Bronchial epithelial cell (primary cell): ENCODE results near the gene PPP2R2B. TPM values are rescaled to one million over a fixed set of nuclear protein-coding genes. Genes with fewer than 3 reads are reported as not detected.
A peak's percentile ranks its signal among the peaks of the same experiment; 100 is the strongest.

ENCODE experiments used
- DNase-seq: peaks from one replicate; pipeline ENCODE4 v3.0.0-alpha.2; 2010; ENCODE audit warnings: low read depth
- FAIRE-seq: peaks from 2 replicates; lab custom pipeline; 2011; peaks lifted over from hg19 to GRCh38; lab: Jason Lieb, UNC
- H3K27me3 ChIP-seq: 2 replicates; pipeline ENCODE4 v1.5.1; 2011; ENCODE audit warnings: low read length; ENCODE audit not compliant: control insufficient read depth, insufficient read depth
- H3K36me3 ChIP-seq: 2 replicates; pipeline ENCODE4 v1.5.1; 2011; ENCODE audit warnings: low read length; ENCODE audit not compliant: control insufficient read depth, insufficient read depth
- H3K4me3 ChIP-seq: 2 replicates; pipeline ENCODE4 v1.5.1; 2011; ENCODE audit warnings: mild to moderate bottlenecking, low read depth, low read length, control low read depth
- total RNA-seq: library from RNA; depleted of rRNA; stranded (reverse); fragments of >200 nt; gene quantifications from 2 replicates; pipeline ENCODE4 v1.2.1, GENCODE V29; 2014
- TF ChIP-seq, protein P1 (sequence below): IDR thresholded peaks from 2 replicates; pipeline ENCODE4 v1.5.1; 2011; ENCODE audit warnings: mild to moderate bottlenecking, moderate library complexity, low read length, control low read depth, inconsistent platforms; ENCODE audit not compliant: insufficient read depth, severe bottlenecking

The PPP2R2B gene
- total RNA-seq, 1 donor from 2014 or later = under 0.01 TPM

DNA sequence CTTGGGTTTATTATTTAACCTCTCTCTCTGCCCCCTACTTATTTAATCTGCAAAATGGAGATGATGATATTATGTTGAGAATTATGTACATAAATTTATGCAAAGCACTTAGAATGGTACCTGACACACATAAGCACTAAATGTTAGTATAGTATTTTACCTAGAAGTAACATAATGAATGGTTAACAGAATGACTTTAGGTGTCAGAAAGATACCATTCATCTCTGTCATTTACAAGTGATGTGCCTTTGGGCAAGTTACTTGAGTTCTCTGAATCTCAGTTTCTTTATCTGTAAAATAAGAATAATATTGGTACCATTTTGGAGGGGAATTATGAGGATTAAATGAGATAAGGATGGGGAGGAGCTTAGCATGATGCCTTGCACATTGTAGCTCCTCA lies 159.4 kb downstream of the PPP2R2B start:
- Histone ChIP-seq H3K4me3 (no peak overlapping the region), H3K27me3 (peaks cover 1% of the 10 kb centered on the region), H3K36me3 (no peaks in the 10 kb centered on the region)
- DNase-seq (no peak), FAIRE-seq (no peak)
- TF ChIP-seq, protein P1, sequence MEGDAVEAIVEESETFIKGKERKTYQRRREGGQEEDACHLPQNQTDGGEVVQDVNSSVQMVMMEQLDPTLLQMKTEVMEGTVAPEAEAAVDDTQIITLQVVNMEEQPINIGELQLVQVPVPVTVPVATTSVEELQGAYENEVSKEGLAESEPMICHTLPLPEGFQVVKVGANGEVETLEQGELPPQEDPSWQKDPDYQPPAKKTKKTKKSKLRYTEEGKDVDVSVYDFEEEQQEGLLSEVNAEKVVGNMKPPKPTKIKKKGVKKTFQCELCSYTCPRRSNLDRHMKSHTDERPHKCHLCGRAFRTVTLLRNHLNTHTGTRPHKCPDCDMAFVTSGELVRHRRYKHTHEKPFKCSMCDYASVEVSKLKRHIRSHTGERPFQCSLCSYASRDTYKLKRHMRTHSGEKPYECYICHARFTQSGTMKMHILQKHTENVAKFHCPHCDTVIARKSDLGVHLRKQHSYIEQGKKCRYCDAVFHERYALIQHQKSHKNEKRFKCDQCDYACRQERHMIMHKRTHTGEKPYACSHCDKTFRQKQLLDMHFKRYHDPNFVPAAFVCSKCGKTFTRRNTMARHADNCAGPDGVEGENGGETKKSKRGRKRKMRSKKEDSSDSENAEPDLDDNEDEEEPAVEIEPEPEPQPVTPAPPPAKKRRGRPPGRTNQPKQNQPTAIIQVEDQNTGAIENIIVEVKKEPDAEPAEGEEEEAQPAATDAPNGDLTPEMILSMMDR = no peak

DNA sequence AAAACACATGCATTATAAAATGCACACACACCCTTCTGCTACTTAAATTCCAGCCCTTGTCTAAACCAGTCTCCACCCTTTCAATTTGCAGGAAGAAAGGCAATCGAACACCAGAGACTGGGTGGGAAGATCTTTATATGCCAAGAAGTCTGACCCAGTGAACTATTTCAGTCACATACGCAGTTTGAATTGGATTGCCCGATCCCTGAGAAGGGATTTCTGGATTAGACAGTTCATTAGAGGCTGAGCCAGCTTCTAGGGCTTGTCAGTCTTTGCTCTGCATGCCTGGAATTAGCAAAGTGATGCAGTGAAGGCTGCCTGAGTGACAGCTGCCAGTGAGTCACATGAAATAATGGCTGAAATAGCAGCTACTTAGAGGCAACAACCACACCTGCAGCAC lies 159.9 kb downstream of the PPP2R2B start:
- TF ChIP-seq, protein P1 = no peak
- DNase-seq = peak; percentile 17
- Histone ChIP-seq H3K4me3 (no peak overlapping the region), H3K36me3 (no peaks in the 10 kb centered on the region), H3K27me3 (peaks cover 1% of the 10 kb centered on the region)
- FAIRE-seq = no peak

DNA sequence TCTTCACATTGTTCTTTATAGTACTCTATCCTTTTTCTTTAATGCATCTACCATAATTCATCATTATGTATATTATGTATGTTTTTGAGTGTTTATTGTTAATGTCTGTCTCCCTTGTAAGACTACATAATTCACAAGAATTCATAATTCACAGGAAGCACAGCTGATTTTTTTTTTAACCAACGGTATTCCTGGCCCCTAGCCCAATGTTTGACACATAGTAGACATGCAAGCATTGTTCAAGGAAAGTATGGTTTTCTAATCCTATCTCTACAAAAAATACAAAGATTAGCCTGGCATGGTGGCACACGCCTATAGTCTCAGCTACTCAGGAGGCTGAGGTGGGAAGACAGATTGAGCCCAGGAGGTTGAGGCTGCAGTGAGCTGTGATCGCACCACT lies 160.6 kb downstream of the PPP2R2B start:
- DNase-seq = peak; percentile 26
- TF ChIP-seq, protein P1 = no peak
- H3K27me3 ChIP-seq = peaks cover 1% of the 10 kb centered on the region
- FAIRE-seq = no peak
- H3K4me3 ChIP-seq = no peak overlapping the region
- H3K36me3 ChIP-seq = no peaks in the 10 kb centered on the region

DNA sequence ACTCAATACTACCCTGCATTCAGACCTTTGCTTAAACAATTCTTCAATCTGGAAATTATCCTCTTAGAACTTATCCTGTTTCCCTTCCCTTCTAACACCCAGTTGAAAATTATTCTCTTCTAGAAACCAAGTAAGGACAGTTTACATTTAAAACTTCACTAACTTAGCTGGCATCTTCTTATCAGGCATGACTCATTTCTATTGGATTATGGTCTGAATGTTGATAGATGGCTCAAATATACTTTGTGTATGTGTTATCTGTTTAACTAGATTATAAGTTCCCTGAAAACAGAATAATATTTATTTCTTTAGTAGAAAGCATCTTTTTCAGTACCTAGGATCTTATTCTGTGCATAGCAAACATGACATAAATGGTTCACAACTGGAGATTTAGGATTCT lies 161.9 kb downstream of the PPP2R2B start:
- no peak for FAIRE-seq
- DNase-seq = peak; percentile 38
- peaks cover 1% of the 10 kb centered on the region for H3K27me3 ChIP-seq
- TF ChIP-seq, protein P1 = no peak
- no peak overlapping the region for H3K4me3 ChIP-seq
- no peaks in the 10 kb centered on the region for H3K36me3 ChIP-seq

DNA sequence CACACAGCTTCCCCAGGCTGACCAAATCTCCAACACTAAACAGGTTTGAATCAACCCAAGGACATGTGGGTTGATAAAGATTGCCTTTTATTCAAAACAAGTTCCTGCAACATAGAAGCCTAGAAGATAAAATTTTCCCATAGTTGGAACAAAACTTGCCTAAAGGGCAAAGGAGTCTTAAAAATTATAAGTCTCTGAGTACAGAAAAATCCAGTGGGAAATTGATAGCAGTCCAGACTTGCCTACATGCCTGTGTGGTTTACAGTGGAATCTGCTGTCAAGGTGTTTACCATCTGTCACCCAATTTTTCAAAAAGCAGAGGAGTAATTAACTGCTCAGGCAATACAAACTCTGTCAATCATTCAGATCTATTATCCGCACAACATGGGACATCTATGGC lies 168.2 kb downstream of the PPP2R2B start:
- Histone ChIP-seq H3K4me3 (no peak overlapping the region), H3K27me3 (no peaks in the 10 kb centered on the region), H3K36me3 (no peaks in the 10 kb centered on the region)
- FAIRE-seq = no peak
- TF ChIP-seq, protein P1 = no peak
- DNase-seq = peak; percentile 74

DNA sequence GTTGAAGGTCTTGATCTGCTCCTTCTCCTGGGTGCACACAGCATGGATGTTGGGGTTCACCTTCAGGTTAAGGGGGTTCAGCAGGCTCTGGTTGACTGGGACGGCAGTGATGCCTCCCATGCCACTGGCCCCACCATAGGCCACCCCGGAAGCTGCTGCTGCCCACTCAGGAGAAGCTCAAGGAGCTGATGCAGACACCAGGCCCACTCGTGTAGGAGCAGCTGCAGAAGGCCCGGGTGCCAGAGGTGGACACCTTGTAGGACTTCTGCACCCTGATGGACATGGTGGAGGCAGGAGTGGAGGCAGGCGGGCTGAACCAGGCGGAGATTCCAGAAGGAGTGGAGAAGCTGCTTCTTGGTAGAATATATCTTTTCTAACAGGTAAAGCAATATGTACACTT lies 171.2 kb downstream of the PPP2R2B start:
- FAIRE-seq = no peak
- Histone ChIP-seq H3K4me3 (no peak overlapping the region), H3K27me3 (no peaks in the 10 kb centered on the region), H3K36me3 (no peaks in the 10 kb centered on the region)
- no peak for DNase-seq
- TF ChIP-seq, protein P1 = no peak
